ENCODE results near the gene FRMD4A. TPM values are rescaled to one million over a fixed set of nuclear protein-coding genes. Genes with fewer than 3 reads are reported as not detected.

FRMD4A gene
- polyA plus RNA-seq, 4 donors: 73.7 to 101 (median 85.3) TPM

DNA sequence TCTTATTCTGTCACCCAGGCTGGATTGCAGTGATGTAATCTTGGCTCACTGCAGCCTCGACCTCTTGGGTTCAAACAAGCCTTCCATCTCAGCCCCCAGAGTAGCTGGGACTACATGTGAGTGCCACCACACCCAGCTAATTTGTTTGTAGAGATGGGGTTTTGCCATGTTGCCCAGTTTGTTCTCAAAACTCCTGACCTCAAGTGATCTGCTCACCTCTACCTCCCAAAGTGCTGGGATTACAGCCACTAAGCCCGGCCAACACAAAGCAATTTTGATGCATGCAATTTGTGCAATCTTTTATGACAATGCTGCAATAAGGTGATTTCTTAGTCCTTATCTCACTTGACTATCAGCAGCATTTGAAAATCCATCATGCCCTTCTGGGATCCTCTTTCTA lies 333.1 kb downstream of the FRMD4A start:
- no peak for DNase-seq (ENCODE audit: low read depth in 4 of 4, low spot score in 2 of 4)

DNA sequence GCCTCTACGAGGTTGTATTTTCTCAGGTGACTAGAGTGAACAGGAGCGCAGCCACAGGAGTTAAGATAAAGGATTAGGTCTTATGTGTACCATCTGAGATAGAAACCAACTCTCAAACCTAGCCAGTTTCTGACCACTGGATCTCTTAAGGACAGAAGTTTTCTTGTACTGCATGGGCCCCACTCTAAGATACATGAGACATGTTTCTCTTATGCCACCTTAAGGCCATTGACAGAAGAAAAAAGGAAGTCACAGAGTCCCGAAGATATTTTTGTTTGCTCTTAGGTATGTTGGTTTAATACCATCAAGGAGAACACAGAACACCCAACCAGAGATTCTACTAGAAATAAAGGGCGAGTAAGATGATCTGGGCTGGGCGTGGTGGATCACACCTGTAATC lies 335.8 kb downstream of the FRMD4A start:
- DNase-seq (ENCODE audit: low read depth in 4 of 4, low spot score in 2 of 4): no peak

DNA sequence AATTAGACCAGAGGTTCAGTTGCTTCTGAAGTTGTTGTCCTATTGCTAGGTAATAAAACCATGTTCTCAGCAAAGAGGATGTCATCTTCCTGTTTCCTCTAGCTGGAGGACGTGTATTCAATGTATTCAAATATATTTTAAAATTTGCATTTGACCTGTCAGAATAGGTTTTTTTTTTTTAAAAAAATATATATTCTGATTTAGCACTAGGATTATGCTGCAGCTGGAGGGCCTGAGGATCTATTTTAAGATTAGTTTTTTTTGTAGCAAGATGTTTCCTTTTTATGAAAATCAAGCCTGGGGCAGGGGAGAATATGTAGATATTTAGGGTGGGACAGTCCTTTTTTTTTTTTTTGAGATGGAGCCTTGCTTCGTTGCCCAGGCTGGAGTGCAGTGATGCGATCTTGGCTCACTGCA lies 337.0 kb downstream of the FRMD4A start:
- no peak for DNase-seq (ENCODE audit: low read depth in 4 of 4, low spot score in 2 of 4)

DNA sequence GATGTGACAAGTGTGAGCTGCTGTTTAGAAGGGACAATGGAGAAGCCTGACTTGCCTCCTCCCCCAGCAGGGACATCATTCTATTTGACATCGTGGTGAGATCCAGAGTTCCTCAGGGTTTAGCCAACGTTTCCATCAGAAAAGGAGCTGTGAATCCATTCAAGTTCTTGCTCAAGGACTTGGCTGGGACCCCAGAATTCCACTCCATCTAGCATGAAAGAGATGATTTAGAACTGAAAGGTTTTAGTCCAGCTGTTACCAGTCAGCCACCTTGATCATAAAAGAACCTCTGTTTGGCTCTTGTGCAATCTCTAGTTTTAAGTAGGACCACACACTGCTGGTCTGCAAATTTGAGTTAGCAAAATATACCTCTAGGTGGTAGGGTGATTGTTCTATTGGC lies 337.6 kb downstream of the FRMD4A start:
- no peak for DNase-seq (ENCODE audit: low read depth in 4 of 4, low spot score in 2 of 4)

DNA sequence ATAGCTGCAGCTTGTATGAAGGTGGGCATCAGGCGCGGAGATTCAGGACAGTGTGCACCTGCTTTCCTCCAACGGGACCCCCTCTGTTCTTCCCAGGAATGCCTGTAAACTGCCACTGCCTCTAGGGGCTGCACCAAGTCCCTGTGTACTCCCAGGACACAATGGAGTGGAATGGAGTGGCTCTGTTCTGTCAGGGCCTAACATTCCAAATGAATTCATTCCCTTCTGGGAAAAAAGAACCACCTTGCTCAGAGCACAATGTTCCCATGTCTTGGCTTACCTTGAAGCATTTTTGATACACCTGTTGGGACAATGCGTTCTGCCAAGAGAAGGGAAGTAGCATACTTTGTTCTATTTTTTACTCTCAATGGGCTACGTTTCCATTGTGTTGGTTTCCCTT lies 339.4 kb downstream of the FRMD4A start:
- no peak for DNase-seq (ENCODE audit: low read depth in 4 of 4, low spot score in 2 of 4)

DNA sequence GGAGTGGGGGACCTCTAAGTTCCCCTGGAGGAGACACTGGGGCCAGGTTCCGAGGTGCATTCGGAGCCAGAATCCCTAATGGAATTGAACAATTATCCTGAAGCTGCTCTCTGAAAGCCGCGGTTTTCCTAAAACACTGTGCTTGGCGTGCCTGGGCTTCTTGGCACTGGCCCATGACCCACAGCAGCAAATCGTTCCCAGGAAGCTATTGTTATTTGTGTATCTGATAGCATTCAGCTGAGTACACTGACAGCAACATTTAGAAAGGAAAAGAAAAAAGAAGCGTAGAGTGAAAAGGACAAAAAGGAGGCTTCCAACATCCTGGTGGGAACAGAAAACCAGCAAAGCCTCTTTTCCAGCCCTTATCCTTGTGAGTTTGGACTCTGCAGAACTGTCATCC lies 339.8 kb downstream of the FRMD4A start:
- no peak for DNase-seq (ENCODE audit: low read depth in 4 of 4, low spot score in 2 of 4)

DNA sequence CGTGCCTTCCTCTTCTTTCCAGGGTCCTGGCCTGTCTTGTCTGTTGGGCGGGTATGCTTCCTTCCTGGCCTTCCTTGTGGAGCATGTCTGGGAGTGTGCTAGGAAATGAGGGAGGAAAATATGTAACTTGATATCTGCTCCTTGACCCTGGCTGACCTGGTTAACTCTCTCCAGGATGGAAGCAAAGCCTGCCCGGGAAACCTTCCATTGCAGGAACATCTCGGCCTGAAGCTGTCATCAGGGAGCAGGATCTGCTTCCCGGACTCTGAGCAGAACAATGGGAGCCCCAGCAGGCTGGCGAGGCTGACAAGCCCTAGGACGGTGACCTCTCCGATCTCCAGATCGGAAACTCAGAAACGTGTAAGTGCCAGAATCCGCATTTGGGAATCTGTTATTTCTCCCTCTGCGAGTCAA lies 340.3 kb downstream of the FRMD4A start:
- DNase-seq (ENCODE audit: low read depth in 4 of 4, low spot score in 2 of 4): no peak

DNA sequence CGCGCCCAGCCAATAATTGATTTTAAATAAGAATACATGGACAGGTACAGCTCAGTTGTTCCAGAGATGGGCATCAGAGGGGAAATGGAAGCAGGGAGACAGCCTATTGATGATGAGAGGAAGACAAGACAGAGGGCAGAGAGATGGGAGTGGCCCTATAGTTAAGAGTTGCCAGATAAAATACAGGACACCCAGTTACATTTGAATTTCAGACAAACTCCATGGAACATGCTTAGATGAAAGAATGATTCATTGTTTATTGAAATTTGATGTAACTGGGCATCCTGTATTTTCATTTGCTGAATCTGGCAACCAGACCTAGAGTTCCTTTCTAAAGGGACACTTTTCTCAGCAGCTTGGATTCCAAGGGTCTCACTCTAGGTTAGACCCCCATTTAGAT lies 341.1 kb downstream of the FRMD4A start:
- no peak for DNase-seq (ENCODE audit: low read depth in 4 of 4, low spot score in 2 of 4)

DNA sequence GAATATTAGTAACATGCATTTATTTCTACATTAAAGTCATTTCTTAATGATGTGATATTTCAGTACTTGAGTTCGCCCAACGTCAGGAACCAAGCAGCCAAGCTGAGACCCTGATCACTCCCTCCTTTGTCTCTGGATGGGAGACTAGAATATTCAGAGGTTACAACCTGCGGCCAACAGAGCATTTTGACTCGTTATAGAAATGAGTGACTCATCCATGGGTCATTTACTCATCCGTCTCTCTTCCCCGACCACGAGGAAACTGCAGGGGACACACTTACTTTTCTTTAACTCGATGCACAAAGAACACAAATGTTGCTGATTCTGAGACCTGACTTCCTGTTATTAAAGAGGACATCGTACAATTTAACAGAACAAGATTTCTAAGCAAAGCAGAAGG lies 343.3 kb downstream of the FRMD4A start:
- no peak for DNase-seq (ENCODE audit: low read depth in 4 of 4, low spot score in 2 of 4)

DNA sequence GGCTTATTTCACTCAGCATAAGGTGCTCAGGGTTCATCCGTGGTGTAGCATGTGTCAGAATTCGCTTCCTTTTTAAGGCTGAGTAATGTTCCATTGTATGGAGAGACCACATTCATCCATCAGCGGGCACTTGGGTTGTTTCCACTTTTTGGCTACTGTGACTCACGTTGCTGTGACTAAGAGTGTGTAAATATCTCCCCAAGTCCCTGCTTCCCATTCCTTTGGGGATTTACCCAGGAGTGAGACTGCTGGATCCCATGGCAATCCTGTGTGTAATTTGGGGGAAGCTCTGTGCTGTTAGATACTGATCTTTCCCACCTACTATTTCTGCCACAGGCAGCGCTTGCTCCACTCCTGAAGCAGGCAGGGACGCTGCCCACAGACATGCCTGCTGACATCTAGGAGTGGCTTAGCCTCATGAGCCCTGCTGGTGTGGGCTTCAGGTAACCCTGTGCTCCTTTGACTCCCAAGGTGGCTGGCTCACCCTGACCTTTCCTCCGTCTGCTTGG lies 346.0 kb downstream of the FRMD4A start:
- no peak for DNase-seq (ENCODE audit: low read depth in 4 of 4, low spot score in 2 of 4)

DNA sequence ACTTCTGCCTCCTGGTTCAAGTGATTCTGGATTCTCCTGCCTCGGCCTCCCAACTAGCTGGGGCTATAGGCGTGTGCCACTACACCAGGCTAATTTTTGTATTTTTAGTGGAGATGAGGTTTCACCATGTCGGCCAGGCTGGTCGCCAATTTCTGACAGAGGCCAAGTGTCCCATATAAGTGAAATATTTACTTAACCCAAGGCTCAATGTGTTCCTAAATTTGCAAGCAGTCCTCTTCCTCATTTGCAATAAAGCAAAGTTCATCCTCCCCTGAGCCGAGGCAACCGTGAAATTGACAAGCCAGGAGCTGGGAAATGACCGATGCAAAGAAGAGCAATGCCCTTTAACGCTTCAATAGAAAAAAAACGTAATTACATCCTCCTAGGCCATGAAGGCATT lies 347.7 kb downstream of the FRMD4A start:
- DNase-seq (ENCODE audit: low read depth in 4 of 4, low spot score in 2 of 4): no peak

DNA sequence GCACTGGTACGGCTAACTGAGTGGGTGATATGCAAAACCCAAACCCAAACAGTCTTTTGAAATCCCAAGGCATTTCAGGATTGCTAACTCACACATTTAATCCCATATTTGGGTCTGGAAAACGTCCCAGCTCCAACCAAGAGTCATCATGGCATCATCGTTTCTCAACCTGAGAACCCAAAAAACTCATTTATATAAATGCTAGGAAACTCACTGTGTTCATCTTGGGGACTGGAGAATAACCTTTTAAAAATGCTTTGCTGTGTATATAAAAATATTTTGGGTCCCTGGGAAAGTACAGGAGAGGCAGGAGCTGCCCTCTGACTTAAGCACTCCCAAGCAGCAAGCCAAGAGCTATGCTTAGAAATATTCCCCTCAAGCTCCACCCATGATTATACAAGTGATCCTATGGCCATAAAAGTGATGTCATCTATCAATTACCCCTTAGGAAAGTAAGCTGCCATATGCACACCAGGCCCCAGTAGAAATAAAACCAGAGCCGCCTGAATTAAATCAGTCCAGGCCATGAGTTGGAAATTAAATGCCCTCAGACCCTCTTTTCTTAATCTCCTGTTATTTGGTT lies 352.1 kb downstream of the FRMD4A start:
- DNase-seq (ENCODE audit: low read depth in 4 of 4, low spot score in 2 of 4): no peak

DNA sequence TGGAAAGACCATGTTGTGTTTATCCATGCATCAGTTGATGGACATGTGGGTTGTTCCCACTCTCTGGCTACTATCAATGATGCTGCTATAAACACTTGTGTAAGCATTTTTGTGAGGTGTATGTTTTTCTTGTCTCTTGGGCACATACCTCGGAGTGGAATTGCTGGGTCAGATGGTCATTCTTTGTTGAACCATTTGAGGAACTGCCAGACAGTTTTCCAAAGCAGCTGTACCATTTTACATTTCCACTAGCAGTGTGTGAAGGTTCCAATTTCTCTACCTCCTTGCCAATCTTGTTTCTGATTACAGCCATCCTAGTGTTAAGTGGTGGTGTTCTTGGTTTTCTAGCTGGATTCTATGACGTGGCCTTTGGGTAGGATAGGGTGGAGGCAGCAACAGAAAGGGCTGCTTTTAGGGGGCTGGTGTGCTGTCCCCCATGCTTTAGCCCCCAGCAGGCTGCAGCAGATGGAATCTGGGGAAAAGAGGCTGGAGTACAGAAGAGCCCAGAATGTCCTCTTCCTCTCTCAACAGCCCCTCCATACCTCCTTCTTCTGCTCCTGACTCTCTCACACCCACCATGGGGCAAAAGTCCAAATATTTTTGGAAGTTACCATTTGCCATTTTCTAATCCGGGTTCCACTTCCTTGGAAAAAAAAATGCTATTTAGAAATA lies 352.7 kb downstream of the FRMD4A start:
- DNase-seq (ENCODE audit: low read depth in 4 of 4, low spot score in 2 of 4): no peak

DNA sequence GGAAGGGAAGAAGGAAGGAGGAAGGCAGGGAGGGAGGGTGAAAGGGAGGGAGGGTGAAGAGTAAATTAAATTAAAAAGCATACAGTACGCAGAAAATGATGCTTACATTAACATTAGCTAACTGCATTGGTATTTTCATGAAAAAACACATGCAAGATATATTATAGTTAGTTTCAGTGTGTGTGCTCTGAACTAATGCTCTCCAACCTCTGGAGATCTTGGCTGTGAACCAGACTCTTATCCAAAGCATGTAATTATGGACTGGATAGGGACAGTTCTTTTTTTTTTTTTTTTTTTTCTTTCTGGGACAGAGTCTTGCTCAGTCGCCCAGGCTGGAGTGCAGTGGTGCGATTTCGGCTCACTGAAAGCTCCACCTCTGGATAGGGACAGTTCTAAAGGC lies 357.0 kb downstream of the FRMD4A start:
- DNase-seq (ENCODE audit: low read depth in 4 of 4, low spot score in 2 of 4): no peak

DNA sequence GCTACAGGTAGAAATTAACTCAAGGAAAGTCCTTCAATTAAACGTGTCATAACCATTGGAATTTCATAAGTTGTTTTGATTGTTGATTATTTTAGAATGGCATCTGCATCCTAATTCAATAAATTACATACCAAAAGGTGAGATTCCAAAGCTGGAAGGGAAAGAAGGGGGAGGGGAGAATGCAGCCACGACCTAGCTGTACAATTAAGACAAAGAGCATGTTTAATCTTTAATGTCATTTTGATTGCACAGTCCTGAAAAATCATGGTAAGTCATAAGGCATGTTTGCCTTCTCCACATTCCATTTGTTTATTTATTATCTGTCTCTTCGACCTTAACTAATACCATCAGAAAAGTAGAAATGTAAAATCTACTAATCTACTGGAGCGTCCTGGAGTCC lies 358.1 kb downstream of the FRMD4A start:
- DNase-seq (ENCODE audit: low read depth in 4 of 4, low spot score in 2 of 4): no peak

DNA sequence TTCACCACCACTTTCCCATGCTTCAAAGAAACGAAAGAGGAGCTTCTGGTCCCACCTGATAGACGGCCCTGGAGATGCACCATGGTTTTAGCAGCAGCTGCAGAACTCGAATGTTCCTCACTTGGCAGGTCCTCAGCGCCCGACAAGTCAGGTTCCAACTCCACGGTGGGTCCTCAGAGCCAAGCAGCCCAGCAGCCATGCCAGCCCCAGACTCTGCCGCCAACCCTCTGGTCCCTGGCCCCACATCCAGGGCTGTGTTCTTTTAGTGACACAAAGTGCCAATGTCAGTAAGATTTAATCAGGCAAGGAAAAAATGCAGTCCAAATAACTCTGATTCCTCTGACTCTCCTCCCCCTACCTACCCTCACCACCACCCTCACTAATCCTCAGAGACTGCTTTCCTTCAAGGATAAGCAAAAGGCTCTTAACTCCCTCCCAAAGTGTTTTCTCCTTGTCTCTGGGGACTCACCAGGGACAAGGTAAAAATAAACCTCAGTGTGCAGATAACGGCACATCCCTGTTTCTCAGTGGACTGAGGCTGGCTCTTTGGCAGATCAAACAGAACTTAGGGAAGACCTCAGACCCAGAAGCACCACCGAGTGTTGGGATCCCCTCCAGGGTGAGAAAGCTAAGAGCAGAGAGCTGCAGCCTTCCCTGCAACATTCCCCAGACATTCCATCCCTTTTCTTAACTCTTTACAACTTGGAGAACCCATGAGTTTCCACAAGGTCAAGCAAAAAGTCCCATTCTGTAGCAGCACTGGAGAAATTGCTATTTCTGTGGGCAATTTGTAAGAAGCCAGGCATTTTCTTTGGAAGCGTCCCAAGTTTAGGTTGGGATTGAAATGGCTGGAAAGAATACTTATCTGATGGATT lies 358.9 kb downstream of the FRMD4A start:
- no peak for DNase-seq (ENCODE audit: low read depth in 4 of 4, low spot score in 2 of 4)

DNA sequence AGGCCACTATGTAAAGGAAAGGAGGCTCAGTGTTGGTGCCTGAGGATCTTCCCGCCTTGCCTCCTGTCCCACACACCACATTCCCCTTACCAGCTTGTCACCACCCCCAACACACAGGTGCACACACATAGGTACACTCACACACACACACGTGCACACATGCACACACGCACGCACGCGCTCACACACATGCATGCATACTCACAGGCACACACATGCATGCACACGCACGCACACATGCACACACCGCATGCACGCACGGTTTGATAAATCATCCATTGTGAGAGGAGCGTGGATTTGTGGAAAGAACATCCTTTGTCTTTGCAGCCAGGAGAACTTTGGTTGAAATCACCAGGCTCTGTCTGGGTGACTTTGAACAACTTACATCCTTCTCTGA lies 359.8 kb downstream of the FRMD4A start:
- no peak for DNase-seq (ENCODE audit: low read depth in 4 of 4, low spot score in 2 of 4)

DNA sequence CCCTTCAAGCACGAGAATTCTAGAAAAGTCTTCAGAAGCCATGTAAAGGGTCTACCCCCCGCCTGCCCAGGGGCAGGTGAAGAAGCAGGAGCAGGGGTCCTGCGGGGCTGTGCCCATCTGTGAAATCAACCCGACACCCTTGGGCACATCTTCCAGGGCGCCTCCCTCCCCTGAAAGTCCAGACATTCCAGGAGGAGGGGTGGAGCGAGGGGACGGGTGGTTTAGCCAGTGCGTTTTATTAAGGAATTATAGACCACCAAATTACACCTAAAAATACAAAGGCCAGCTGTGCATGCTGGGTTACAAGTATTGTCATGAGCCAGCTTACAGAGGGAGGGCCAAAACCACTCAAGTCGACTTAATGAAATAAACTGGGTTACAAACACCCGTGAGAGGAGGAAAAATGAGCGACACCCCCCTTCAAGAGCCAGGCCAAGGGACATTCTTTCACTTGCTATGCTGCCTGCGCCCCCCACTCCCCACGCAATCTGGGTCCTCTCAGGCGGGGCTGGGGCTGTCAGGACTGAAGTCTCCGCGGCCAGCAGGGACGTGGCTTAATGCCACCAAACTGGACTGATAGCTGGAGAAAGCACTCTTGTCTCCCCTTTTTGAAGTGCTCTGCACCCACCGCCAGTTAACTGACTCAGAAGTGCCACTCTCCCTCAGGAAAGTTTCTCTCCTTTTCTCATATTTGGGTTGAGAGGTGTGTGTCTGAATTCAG lies 360.3 kb downstream of the FRMD4A start:
- DNase-seq (ENCODE audit: low read depth in 4 of 4, low spot score in 2 of 4): no peak

DNA sequence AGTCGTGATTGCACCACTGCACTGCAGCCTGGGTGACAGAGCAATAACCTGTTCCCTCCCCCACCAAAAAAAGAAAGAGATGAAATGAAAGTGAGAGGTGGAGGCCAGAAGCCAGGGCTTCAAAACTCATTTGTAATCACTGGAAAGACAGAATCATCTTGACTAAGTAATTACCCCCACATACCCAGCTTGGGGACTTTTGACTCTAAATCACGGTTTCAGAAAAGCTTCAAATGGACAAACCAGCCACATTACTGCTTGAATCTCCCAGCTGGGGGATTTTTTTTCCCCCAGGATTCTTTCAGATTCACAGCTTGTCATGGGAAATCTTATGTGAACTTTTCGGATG lies 361.0 kb downstream of the FRMD4A start:
- DNase-seq (ENCODE audit: low read depth in 4 of 4, low spot score in 2 of 4): no peak

DNA sequence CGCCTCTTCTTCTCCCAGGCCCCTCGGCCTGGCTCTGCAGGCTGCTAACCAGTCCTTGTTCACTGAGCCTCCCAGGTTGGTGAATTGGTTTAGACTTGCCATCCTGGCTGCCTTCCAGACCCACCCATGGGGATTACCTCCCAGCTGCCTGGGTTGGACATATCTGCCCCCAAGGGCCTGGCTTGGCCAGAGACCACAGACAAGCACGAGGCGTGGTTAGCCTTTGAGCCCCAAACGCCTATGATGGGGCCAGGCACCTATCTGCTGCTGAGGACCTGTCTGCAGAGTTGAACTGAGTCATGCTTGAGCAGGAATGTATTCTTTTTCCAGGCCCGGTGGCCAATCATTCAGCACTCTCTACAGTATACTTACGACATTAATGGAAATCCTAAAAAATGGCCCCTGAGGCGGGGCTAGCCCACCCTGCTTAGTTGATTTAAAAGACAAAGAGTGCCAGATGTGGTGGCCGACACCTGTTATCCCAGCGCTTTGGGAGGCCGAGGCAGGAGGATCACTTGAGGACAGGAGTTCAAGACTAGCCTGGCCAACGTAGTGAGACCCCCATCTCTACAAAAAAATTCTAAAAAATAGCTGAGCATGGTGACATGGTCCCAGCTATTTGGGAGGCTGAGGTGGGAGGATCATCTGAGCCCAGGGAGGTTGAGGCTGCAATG lies 361.5 kb downstream of the FRMD4A start:
- DNase-seq (ENCODE audit: low read depth in 4 of 4, low spot score in 2 of 4): no peak

DNA sequence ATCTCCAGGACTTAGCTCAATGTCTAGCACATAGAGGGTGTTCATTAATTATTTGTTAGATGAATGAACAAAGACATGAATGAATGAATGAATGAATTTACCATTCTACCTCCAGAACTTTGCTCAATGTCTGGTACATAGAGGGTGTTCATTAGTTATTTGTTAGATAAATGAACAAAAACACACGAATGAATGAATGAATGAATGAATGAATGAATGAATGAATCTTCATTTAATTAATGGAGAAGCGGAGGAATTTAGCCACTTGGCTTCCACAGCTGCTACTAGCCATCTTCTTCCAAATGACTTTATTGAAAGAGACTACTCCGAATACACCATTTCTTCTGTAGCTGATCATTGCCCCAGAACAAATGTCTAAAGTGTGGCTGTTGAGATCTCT lies 368.9 kb downstream of the FRMD4A start:
- DNase-seq (ENCODE audit: low read depth in 4 of 4, low spot score in 2 of 4): no peak
